ENCODE results near the gene CEND1. TPM values are rescaled to one million over a fixed set of nuclear protein-coding genes. Genes with fewer than 3 reads are reported as not detected.

Gene CEND1
- total and polyA plus RNA-seq, 8 donors = 0.23 TPM; not detected in 7

- H3K27ac ChIP-seq = no peak overlapping the region
- peaks cover 5 to 28% (median 17%) of the 10 kb centered on the region in 4 donors for H3K4me1 ChIP-seq
- 66 to 75% (median 72%) methylated on average over 11 of the region's 11 CpGs for WGBS, 5 donors
- no peak overlapping the region for H3K4me3 ChIP-seq
- TF ChIP-seq CTCF (IDR thresholded peaks at IDR 0.05) (no peak), POLR2AphosphoS5 (IDR thresholded peaks at IDR 0.05) (no peak), POLR2A (IDR thresholded peaks at IDR 0.05) (no peak)
- intact Hi-C loops (cut with DNase I; ENCODE audit: low total_unique reads) = no loop called here
- H3K27me3 ChIP-seq = no peaks in the 10 kb centered on the region
- H3K36me3 ChIP-seq = peaks cover 46 to 99% (median 86%) of the 10 kb centered on the region in 4 donors
- H3K9me3 ChIP-seq = no peaks in the 10 kb centered on the region
- no peak for DNase-seq
These were observed 23.6 kb downstream of the CEND1 start for GRCh38 chr11:766106-766935.

GRCh38 chr11:765802-766091 lies 24.1 kb downstream of the CEND1 start:
- no peak overlapping the region for H3K4me3 ChIP-seq
- H3K27ac ChIP-seq = peak overlapping the region in 1 of 5 donors; percentile 17
- no peaks in the 10 kb centered on the region for H3K9me3 ChIP-seq
- no peaks in the 10 kb centered on the region for H3K27me3 ChIP-seq
- no peak for DNase-seq
- H3K4me1 ChIP-seq = peaks cover 5 to 28% (median 17%) of the 10 kb centered on the region in 4 donors
- WGBS, 5 donors = 87 to 96% (median 95%) methylated on average over 7 to 8 of the region's 8 CpGs
- intact Hi-C loops (cut with DNase I; ENCODE audit: low total_unique reads) = no loop called here
- TF ChIP-seq EP300 (IDR thresholded peaks at IDR 0.05) (no peak), CTCF (IDR thresholded peaks at IDR 0.05) (no peak), POLR2A (IDR thresholded peaks at IDR 0.05) (no peak), POLR2AphosphoS5 (IDR thresholded peaks at IDR 0.05) (no peak)
- peaks cover 46 to 99% (median 86%) of the 10 kb centered on the region in 4 donors for H3K36me3 ChIP-seq

GRCh38 chr11:765025-765801 lies 24.7 kb downstream of the CEND1 start:
- Histone ChIP-seq H3K27me3 (no peaks in the 10 kb centered on the region), H3K27ac (peak overlapping the region in 1 of 5 donors; percentile 17), H3K4me3 (no peak overlapping the region), H3K36me3 (peaks cover 46 to 99% (median 86%) of the 10 kb centered on the region in 4 donors), H3K9me3 (no peaks in the 10 kb centered on the region), H3K4me1 (peaks cover 5 to 28% (median 17%) of the 10 kb centered on the region in 4 donors)
- DNase-seq = peak; percentile 63 to 82
- WGBS, 5 donors = 65 to 79% (median 68%) methylated on average over 16 to 19 of the region's 19 CpGs
- intact Hi-C loops (cut with DNase I; ENCODE audit: low total_unique reads) = no loop called here
- TF ChIP-seq POLR2A (IDR thresholded peaks at IDR 0.05) = no peak
- peak in 5 of 7 experiments; percentile 38 to 69 (median 56) for TF ChIP-seq CTCF (IDR thresholded peaks at IDR 0.05)
- TF ChIP-seq POLR2AphosphoS5 (IDR thresholded peaks at IDR 0.05) = no peak

- intact Hi-C loops (cut with DNase I; ENCODE audit: low total_unique reads) = no loop called here
- peaks cover 5 to 28% (median 17%) of the 10 kb centered on the region in 4 donors for H3K4me1 ChIP-seq
- 79 to 86% (median 85%) methylated on average over 17 to 18 of the region's 18 CpGs for WGBS, 5 donors
- peaks cover 51 to 99% (median 87%) of the 10 kb centered on the region in 4 donors for H3K36me3 ChIP-seq
- DNase-seq = no peak
- no peak overlapping the region for H3K4me3 ChIP-seq
- no peaks in the 10 kb centered on the region for H3K9me3 ChIP-seq
- no peak overlapping the region for H3K27ac ChIP-seq
- TF ChIP-seq EP300 (IDR thresholded peaks at IDR 0.05) = no peak
- TF ChIP-seq POLR2A (IDR thresholded peaks at IDR 0.05) = no peak
- TF ChIP-seq POLR2AphosphoS5 (IDR thresholded peaks at IDR 0.05) = no peak
- TF ChIP-seq CTCF (IDR thresholded peaks at IDR 0.05) = no peak
- H3K27me3 ChIP-seq = no peaks in the 10 kb centered on the region
These were observed 25.4 kb downstream of the CEND1 start for GRCh38 chr11:764322-765024.

Data from stomach (tissue), 9 donors.